HL-60/S4 (cell line): ENCODE measurements around the gene ELOVL6.
"Not testable (repeated sequence)": the region's sequence is repeated elsewhere in the genome, so short reads cannot be mapped to it uniquely, and the experiment has no call there.

Experiments used
- in situ Hi-C: fragments of 300-500 bp; cut with MboI; formaldehyde crosslinking; loops from 2 replicates; pipeline ENCODE4 v1.14.3; 2022; ENCODE audit warnings: low sequenced_read_pairs

Gene ELOVL6

GRCh38 chr4:110078148-110078547, 120.3 kb downstream of the ELOVL6 start:
- in situ Hi-C loops, result not testable (repeated sequence)

DNA sequence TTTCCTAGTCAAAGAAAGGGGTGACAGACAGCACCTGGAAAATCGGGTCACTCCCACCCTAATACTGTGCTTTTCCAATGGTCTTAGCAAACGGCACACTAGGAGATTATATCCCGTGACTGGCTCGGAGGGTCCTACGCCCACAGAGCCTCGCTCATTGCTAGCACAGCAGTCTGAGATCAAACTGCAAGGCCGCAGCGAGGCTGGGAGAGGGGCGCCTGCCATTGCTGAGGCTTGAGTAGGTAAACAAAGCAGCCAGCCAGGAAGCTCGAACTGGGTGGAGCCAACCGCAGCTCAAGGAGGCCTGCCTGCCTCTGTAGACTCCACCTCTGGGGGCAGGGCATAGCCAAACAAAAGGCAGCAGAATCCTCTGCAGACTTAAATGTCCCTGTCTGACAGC, 121.6 kb downstream of the ELOVL6 start:
- in situ Hi-C loops, result not testable (repeated sequence)

GRCh38 chr4:110075891-110076290, 122.5 kb downstream of the ELOVL6 start:
- in situ Hi-C loops, result no loop called here

GRCh38 chr4:110075083-110075738, 123.2 kb downstream of the ELOVL6 start:
- in situ Hi-C loops, result no loop called here

DNA sequence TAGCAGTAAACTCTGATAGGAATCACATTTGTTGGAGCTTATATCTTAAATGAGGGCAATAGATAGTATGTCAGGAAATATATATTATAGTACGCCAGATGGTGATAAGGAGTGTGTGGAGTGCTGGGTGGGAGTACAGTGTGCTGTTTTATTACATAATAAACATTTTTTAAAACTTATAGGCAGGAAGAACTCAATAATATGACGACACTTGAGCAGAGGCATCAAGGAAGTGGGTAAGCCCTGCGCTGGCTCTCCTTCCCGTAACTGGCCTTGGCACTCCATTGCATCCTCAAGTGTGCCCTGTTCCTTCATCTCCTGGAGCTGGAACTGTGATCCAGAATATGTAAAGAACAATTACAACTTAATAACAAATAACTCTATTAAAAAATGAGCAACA, 123.8 kb downstream of the ELOVL6 start:
- in situ Hi-C loops, result no loop called here

DNA sequence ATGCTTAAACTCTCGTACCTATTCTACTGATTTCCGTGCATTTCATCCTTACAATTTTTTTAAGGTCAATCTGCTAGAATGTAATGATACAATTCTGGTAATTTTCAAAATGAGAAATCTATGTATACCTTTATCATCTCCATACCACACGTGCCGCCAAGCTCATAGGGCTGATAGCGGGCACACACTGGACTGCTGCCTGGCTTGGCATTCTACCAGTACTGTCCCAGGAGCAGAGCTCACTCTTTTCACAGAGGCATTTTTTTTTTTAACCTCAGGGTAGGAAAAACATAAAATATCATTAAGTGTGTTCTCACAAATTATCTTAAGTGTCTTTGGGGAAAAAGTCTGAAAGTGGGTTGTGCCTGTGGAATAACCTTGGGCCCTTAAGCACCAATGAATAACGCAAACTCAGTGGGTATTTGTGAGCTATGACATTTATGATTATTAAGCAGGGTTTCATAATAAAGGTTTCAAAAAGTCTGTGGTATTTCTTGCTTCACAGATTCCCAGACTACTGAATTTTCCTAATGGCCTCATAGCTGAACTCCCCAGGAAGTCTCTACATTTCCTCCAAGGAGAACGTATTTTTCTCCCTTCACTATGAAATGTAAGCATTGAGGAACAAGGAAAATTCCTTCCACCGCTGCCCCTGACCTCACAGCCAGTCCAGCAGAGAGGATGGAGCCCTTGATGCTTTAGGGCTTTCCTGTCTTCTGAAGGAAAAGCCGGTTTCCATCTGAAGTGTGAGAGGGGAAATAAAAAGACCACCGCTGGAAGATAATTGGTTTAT, 125.2 kb downstream of the ELOVL6 start:
- in situ Hi-C loops, result no loop called here

DNA sequence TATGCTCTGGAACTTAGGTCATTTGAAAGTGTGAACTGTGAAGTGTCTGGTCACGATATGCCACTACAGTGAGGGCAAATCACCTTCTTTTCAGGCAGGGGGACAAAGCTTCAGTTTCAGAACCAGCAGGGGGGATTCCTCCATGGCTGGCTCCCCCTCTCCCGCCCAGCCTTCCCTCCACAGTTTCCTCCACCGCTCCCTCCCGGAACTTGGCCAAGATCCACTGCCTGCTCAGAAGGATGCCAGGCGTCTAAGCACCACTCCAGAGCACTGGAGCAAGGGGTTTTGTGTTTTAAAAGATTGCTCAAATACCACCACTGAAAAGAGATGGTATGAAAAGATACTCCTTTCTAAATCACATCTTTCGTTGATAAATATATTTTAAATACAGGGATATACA, 126.9 kb downstream of the ELOVL6 start:
- in situ Hi-C loops, result no loop called here

DNA sequence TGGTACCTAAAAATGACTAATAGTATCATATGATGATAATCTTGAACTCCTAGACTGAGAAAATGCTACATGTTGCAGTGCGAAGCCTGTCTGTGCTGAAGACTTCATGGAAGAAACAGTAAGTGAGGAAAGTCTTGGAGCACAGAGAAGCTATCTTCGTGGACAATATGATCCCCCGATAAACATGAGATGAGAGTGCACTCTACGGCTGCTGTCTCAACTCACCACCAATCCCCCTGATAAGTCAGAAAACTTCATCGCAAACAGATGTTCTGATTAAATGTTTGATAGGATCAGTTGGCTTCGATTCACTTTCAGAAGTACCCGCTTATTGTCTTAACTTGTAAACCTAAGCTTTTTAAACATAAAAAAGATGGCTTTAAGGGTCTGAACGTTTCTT, 130.2 kb downstream of the ELOVL6 start:
- in situ Hi-C loops, result no loop called here

DNA sequence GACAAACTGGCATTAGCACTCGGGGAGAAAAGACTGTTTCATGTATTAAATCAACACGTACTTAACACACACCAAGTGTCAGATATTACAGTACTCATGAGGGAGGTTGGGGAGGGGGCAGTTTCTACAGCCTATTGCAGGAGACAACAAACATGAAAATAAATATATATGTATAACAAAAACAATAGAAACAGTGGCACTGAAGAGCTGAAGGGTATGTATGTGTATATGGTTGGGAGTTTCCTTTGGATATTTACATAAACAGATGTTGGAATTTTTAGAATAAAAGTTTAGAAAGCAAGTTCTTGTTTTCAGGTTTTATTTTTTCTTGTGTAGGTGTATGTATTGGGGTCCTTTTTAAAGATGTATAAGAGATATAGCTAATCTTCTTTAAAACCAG, 133.5 kb downstream of the ELOVL6 start:
- in situ Hi-C loops, result no loop called here

GRCh38 chr4:110064295-110064694, 134.1 kb downstream of the ELOVL6 start:
- in situ Hi-C loops, result no loop called here

GRCh38 chr4:110062166-110062565, 136.2 kb downstream of the ELOVL6 start:
- in situ Hi-C loops, result no loop called here

DNA sequence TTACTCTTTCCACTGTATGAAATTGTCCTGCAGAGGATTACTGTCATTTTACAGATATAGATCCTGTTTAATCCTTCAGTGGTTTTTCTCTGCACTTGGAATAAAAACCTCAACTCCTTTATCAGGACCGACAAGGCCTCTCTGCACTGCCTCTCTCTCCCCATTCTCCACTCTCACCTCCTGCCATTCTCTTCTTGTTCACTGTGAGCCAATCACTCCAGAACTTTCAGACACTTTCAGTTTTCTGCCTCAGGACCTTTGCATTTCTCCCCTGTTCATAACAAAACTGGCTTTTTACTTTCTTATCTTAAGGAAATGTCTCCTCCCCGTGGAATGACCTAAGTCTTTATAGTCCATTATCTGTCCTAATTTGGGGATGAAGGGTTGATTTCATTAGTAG, 137.3 kb downstream of the ELOVL6 start:
- in situ Hi-C loops, result no loop called here

- in situ Hi-C loops, result no loop called here
These were observed 138.7 kb downstream of the ELOVL6 start for GRCh38 chr4:110059556-110060191.

GRCh38 chr4:110058677-110059076, 139.7 kb downstream of the ELOVL6 start:
- in situ Hi-C loops, result no loop called here

DNA sequence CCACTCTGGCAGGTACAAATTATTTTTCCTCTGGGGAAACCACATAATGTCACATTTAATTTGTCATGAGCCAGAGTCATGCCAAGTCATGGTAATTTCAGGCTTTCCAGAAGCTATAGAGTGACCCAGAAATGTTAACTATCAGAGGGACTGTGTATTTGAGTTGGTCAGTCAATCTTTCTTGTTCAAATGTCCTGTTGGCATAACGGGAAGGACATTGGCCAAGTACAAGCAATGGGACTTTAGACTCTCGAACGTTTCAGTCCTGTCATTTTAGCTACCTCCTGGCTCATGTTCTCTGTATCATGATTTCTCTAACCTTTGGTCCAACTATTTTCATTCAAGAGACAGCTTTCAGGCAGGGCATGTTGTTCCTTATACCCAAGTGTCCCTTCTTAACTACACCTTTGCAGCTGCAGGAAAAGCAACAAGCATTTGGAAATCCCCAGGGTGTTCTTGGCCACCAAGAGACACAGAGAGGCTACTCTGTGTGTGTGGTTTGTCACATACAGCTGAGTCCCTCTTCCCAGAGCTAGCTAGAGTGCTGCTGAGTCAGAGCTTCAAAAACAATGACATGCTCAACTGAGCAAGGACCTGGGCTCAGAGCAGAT, 143.2 kb downstream of the ELOVL6 start:
- in situ Hi-C loops, result no loop called here

GRCh38 chr4:110049951-110050925, 148.2 kb downstream of the ELOVL6 start:
- in situ Hi-C loops, result no loop called here

GRCh38 chr4:110046588-110047049, 151.8 kb downstream of the ELOVL6 start:
- in situ Hi-C loops, result no loop called here

- in situ Hi-C loops, result no loop called here
These were observed 155.6 kb downstream of the ELOVL6 start for GRCh38 chr4:110042545-110043517.

DNA sequence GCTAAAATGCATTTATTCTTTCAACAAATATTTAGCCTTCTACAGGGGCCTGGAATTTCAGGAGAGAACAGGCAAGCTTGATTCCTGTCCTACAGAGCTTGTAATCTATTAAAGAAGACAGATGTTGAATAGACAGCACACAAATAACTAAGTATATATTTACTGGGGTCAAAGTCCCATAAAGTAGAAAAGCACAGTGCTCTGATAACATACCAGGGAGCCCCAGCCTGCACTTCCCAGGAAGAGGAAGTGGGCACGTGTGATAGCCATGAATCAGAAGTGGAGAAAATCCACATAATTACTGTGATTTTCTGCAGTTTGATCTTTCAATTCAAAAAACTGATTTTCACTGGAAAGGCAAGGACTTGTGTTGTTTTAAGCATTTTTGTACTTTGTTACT, 156.7 kb downstream of the ELOVL6 start:
- in situ Hi-C loops, result no loop called here
